Fibroblast of skin of right quadriceps (primary cell): Measurements from ENCODE around the gene TSC22D2.
"Not testable (repeated sequence)": the region's sequence is repeated elsewhere in the genome, so short reads cannot be mapped to it uniquely, and the experiment has no call there.

Source experiments
- DNase-seq: peaks from one replicate; pipeline ENCODE4 v3.0.0-alpha.2; 2013

The TSC22D2 gene

DNA sequence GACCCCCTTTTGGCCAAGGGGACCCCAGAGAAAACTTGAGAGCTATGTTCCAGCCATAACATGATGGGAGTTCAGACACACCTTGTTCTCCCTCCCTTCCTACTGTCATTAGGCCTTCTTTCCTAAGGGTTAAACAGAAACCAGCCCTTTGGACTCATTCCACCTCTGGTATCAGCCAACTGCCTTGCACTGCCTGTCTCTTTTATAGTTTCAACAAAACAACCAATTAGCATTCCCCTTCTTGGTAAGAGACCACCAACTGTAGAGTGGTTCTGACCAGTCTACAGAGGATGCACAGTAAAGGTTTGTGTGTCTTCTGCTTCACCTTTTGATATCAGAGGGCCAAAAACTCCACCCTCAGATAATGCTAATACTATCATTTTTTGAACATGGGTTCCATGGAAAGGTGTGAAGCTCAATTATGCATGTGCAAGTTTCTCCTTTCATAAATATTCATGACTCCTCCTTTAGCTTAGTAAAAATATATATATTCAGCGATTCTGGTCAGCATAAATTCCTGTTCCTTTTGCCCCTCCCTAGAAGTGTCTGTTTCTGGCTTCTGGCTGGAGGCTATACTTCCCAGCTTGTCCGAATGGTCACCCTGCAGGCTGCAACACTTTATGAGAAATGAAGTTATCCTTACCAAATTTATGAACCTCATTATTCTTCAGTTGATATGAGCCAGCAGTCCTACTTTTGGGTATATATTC is 82.3 kb downstream of the TSC22D2 start:
- no peak for DNase-seq

DNA sequence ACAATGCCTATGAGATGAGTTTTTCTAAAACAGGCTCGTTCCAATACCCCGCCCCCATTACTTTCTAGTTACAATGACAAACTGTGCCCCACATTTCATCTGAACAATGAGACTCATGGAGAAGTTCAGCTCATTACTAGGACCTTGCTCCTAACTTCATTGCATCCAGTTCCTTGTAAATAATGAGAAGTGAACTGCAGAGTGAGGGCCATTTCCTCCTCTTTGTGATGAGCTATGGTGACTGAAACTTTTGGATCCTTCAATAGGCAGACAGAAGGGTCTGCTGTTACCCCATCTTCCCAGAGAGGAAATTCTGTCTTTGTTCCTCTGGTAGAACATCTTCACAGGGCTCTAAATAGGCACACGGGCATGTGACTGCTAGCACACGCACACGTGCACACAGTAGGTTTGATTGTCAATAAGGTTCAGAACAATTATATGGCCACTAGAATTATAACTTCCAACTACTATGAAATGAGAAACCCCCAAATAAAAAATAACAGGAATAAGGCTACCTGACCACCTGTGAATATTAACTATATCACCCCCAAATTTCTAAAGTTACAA is 86.4 kb downstream of the TSC22D2 start:
- no peak for DNase-seq

GRCh38 chr3:150495149-150495548 is 87.1 kb downstream of the TSC22D2 start:
- no peak for DNase-seq

GRCh38 chr3:150495563-150496168 is 87.6 kb downstream of the TSC22D2 start:
- DNase-seq = peak; percentile 63

DNA sequence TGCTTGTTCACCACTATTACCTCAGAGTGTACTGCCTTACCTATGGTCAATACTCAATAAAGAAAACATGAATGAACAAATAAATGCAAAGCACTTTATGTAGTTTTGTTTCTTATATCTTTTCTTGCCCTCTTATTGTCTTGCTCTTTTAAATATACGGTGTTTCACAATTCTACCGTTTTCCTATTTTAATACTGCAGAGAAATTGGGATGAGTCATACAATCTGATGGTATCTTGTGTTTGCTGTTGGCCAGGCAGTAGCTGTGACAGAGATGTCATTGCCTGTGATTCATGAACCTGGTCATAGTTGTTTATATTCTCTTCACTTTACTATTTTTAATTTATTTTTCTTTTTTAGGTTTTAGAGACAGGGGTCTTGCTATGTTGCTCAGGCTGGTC is 89.9 kb downstream of the TSC22D2 start:
- DNase-seq = peak; percentile 53

GRCh38 chr3:150500960-150501359 is 92.9 kb downstream of the TSC22D2 start:
- DNase-seq = not testable (repeated sequence)

GRCh38 chr3:150503402-150504099 is 95.5 kb downstream of the TSC22D2 start:
- DNase-seq = no peak

- DNase-seq = no peak
Observed at GRCh38 chr3:150504483-150504882, 96.4 kb downstream of the TSC22D2 start.

GRCh38 chr3:150508401-150508800 is 100.3 kb downstream of the TSC22D2 start:
- no peak for DNase-seq

DNA sequence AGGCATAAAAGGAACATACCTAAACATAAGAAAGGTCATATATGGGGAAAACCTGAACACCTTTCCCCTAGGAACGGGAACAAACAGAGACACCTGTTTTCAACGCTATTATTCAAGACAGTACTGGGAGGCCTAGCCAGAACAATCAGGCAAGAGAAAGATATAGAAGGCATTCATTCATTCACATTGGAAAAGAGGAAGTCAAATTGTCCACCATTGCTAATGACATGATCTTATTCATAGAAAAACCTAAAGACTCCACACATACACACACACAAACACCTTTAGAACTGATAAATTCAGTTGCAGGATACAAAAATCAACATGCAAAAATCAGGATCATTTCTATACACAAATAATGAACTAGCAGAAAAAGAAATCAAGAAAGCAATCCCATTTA is 101.7 kb downstream of the TSC22D2 start:
- no peak for DNase-seq

- DNase-seq = peak; percentile 62
Observed at GRCh38 chr3:150511122-150511821, 103.2 kb downstream of the TSC22D2 start.

- no peak for DNase-seq
Observed at GRCh38 chr3:150515210-150515609, 107.1 kb downstream of the TSC22D2 start.
